Esophagus squamous epithelium (tissue), 4 donors: Measurements from ENCODE around the gene HLF.

Source experiments
- POLR2A ChIP-seq, 4 donors: fragments of 450-650 bp; IDR thresholded peaks; one replicate each; pipeline ENCODE4 v1.6.1; 2017; ENCODE audit warnings: antibody characterized with exemption in 4 of 4, mild to moderate bottlenecking in 4 of 4, moderate library complexity in 3 of 4
- TF ChIP-seq, protein P1 (sequence below), 6 experiments: fragments of 450-650 bp in 4 of 6; fragments of 200-600 bp in 2 of 6; sonication (generic) in 2 of 6; IDR thresholded peaks; one replicate each; pipeline ENCODE4 v1.5.1; 2016 to 2019; ENCODE audit warnings: antibody characterized with exemption in 6 of 6, mild to moderate bottlenecking in 4 of 6, moderate library complexity in 4 of 6

DNA sequence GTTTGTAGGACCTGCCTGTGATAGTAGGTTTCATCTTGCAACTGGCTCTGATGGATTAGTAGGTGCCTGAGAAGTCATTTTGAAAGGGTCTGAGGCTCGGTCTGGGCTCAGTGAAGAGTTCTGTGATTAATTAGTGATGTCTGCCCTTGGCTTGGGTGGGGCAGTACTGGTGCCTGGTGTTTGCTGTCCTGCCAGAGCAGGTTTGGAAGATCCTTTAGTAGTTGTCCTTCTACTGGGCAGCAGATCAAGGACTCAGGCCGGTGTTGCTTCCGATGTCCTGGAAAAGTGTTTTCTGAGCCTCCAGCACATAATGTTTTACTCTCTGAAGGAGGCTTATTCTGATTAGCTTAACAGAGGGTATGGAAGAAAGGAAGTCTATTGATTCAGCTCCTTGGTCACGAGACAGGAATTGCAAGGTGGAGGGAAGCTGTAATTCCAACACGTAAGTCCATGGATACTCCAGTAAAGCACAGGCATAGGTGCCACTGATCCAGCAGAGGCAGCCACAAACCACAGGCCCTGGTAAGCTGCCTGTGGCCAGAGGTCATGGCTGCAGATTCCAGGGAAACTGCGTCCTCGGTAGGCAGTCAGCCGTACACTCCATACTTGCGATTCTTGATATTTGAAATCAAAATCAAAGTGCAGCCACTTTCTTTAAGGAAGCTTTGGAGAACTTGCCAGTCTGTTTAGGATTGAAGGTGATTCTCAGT lies 18.7 kb downstream of the HLF start:
- TF ChIP-seq, protein P1, sequence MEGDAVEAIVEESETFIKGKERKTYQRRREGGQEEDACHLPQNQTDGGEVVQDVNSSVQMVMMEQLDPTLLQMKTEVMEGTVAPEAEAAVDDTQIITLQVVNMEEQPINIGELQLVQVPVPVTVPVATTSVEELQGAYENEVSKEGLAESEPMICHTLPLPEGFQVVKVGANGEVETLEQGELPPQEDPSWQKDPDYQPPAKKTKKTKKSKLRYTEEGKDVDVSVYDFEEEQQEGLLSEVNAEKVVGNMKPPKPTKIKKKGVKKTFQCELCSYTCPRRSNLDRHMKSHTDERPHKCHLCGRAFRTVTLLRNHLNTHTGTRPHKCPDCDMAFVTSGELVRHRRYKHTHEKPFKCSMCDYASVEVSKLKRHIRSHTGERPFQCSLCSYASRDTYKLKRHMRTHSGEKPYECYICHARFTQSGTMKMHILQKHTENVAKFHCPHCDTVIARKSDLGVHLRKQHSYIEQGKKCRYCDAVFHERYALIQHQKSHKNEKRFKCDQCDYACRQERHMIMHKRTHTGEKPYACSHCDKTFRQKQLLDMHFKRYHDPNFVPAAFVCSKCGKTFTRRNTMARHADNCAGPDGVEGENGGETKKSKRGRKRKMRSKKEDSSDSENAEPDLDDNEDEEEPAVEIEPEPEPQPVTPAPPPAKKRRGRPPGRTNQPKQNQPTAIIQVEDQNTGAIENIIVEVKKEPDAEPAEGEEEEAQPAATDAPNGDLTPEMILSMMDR (IDR thresholded peaks at IDR 0.05): no peak
- TF ChIP-seq POLR2A (IDR thresholded peaks at IDR 0.05): no peak
